ENCODE results near the gene CBFB.

DNA sequence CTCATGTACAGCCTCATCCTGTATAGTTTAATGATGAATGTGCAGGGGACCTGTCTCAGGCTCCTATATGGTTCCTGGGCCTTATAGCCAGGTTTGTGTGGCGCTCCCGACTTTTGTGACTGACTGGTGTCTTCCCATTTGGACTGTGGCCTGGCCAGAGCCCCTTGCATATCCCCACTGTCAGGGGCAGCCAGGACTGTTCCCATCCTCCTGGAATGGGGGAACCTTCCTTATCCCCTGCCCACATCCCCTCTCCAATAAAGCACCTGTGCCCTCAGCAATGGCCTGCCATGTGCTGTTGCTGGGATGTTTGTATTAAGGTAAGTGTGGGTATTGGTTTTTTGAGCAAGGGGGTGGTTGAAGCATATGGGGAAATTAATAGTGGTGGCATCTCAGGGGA lies 119.3 kb downstream of the CBFB start:
- TF ChIP-seq POLR2AphosphoS5 (IDR thresholded peaks at IDR 0.05): no peak
- TF ChIP-seq, protein P1, sequence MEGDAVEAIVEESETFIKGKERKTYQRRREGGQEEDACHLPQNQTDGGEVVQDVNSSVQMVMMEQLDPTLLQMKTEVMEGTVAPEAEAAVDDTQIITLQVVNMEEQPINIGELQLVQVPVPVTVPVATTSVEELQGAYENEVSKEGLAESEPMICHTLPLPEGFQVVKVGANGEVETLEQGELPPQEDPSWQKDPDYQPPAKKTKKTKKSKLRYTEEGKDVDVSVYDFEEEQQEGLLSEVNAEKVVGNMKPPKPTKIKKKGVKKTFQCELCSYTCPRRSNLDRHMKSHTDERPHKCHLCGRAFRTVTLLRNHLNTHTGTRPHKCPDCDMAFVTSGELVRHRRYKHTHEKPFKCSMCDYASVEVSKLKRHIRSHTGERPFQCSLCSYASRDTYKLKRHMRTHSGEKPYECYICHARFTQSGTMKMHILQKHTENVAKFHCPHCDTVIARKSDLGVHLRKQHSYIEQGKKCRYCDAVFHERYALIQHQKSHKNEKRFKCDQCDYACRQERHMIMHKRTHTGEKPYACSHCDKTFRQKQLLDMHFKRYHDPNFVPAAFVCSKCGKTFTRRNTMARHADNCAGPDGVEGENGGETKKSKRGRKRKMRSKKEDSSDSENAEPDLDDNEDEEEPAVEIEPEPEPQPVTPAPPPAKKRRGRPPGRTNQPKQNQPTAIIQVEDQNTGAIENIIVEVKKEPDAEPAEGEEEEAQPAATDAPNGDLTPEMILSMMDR (IDR thresholded peaks at IDR 0.05): no peak
